CD14-positive monocyte (primary cell): ENCODE results near the gene PDE7B. TPM values are rescaled to one million over a fixed set of nuclear protein-coding genes. Genes with fewer than 3 reads are reported as not detected.

Experiments used
- DNase-seq, 3 donors: peaks; one replicate each; pipeline ENCODE4 v3.0.0-alpha.2; 2011 to 2022
- H2AFZ ChIP-seq: 2 replicates; pipeline ENCODE4 v1.6.0; 2012; ENCODE audit warnings: mild to moderate bottlenecking, low read depth, low read length, inconsistent platforms; ENCODE audit not compliant: insufficient read depth, poor library complexity, severe bottlenecking
- H3K27ac ChIP-seq, 2 donors: 1 replicate in 1 of 2; 2 replicates in 1 of 2; pipeline ENCODE4 v1.5.1; 2012 to 2013; ENCODE audit warnings: low read length in 2 of 2, control low read depth in 1 of 2, inconsistent platforms in 1 of 2, low read depth in 1 of 2, mild to moderate bottlenecking in 1 of 2
- H3K27me3 ChIP-seq, 2 donors: one replicate each; pipeline versions ENCODE4 v1.6.0 to v1.6.1; 2011 to 2013; ENCODE audit warnings: low read length in 2 of 2; ENCODE audit not compliant: control insufficient read depth in 2 of 2, insufficient read depth in 2 of 2
- H3K36me3 ChIP-seq, 2 donors: replicated peaks in 1 of 2; 1 replicate in 1 of 2; 2 replicates in 1 of 2; pipeline versions ENCODE4 v1.5.1 to v1.6.1; 2012 to 2013; ENCODE audit warnings: low read length in 2 of 2, control low read depth in 1 of 2, inconsistent platforms in 1 of 2, mild to moderate bottlenecking in 1 of 2; ENCODE audit not compliant: insufficient read depth in 2 of 2, control insufficient read depth in 1 of 2
- H3K4me1 ChIP-seq, 2 donors: 1 replicate in 1 of 2; 2 replicates in 1 of 2; pipeline versions ENCODE4 v1.5.1 to v1.6.1; 2012 to 2013; ENCODE audit warnings: low read length in 2 of 2, control low read depth in 1 of 2, inconsistent platforms in 1 of 2, mild to moderate bottlenecking in 1 of 2, moderate library complexity in 1 of 2; ENCODE audit not compliant: insufficient read depth in 2 of 2, control insufficient read depth in 1 of 2
- H3K4me2 ChIP-seq: replicated peaks from 2 replicates; pipeline ENCODE3; 2012; ENCODE audit warnings: low read length, moderate library complexity, mild to moderate bottlenecking; ENCODE audit not compliant: poor library complexity, severe bottlenecking; ENCODE audit errors: extremely low read depth
- H3K4me3 ChIP-seq, 3 experiments: fragments of 200-600 bp in 1 of 3; sonication (generic) in 1 of 3; replicated peaks in 1 of 3; 1 replicate in 2 of 3; 2 replicates in 1 of 3; pipeline ENCODE4 v1.5.1; 2011 to 2013; ENCODE audit warnings: low read length in 3 of 3, mild to moderate bottlenecking in 3 of 3, control low read depth in 2 of 3, low read depth in 2 of 3, inconsistent platforms in 1 of 3, moderate library complexity in 1 of 3
- H3K79me2 ChIP-seq: 2 replicates; pipeline ENCODE4 v1.6.0; 2012; ENCODE audit warnings: mild to moderate bottlenecking, control low read depth, inconsistent platforms, low read length, moderate library complexity; ENCODE audit not compliant: insufficient read depth
- H3K9ac ChIP-seq: 2 replicates; pipeline ENCODE4 v1.6.0; 2017; ENCODE audit warnings: low read length, mild to moderate bottlenecking; ENCODE audit not compliant: insufficient read depth, poor library complexity, severe bottlenecking
- H3K9me3 ChIP-seq, 2 donors: replicated peaks in 1 of 2; 1 replicate in 1 of 2; 2 replicates in 1 of 2; pipeline versions ENCODE4 v1.5.1 to v1.6.1; 2012 to 2013; ENCODE audit warnings: low read length in 2 of 2, control low read depth in 1 of 2; ENCODE audit not compliant: control insufficient read depth in 1 of 2, insufficient read depth in 1 of 2
- H4K20me1 ChIP-seq: 2 replicates; pipeline ENCODE4 v1.6.0; 2012; ENCODE audit warnings: mild to moderate bottlenecking, low read length, control low read depth, moderate library complexity; ENCODE audit not compliant: insufficient read depth
- H3K27ac Mint-ChIP-seq, 7 donors: one replicate each; pipeline ENCODE4 v1.8.0; 2020; ENCODE audit warnings: mild to moderate bottlenecking in 7 of 7, mixed read lengths in 7 of 7, moderate library complexity in 6 of 7, inconsistent platforms in 2 of 7
- H3K27me3 Mint-ChIP-seq, 3 donors: one replicate each; pipeline ENCODE4 v1.8.0; 2021 to 2022; ENCODE audit warnings: low read depth in 3 of 3, mild to moderate bottlenecking in 3 of 3, mixed read lengths in 3 of 3, moderate library complexity in 3 of 3, inconsistent platforms in 1 of 3
- H3K36me3 Mint-ChIP-seq, 2 donors: one replicate each; pipeline ENCODE4 v1.8.0; 2020; ENCODE audit warnings: mixed read lengths in 2 of 2, inconsistent platforms in 1 of 2, mild to moderate bottlenecking in 1 of 2
- H3K4me1 Mint-ChIP-seq: one replicate; pipeline ENCODE4 v1.8.0; 2020; ENCODE audit warnings: mild to moderate bottlenecking, mixed read lengths
- H3K4me3 Mint-ChIP-seq, 2 donors: one replicate each; pipeline ENCODE4 v1.8.0; 2020; ENCODE audit warnings: mild to moderate bottlenecking in 2 of 2, mixed read lengths in 2 of 2, moderate library complexity in 1 of 2
- H3K9me3 Mint-ChIP-seq, 7 donors: one replicate each; pipeline ENCODE4 v1.8.0; 2020 to 2022; ENCODE audit warnings: mixed read lengths in 7 of 7, mild to moderate bottlenecking in 6 of 7, moderate library complexity in 6 of 7, inconsistent platforms in 2 of 7
- CTCF ChIP-seq: fragments of 200-600 bp; IDR thresholded peaks from one replicate; pipeline ENCODE4 v1.8.0; 2022; ENCODE audit warnings: antibody characterized with exemption, mild to moderate bottlenecking
- WGBS: methylation state at CpG from one replicate; pipeline ENCODE4 v1.1.5; 2013; ENCODE audit warnings: missing lambda C conversion rate; ENCODE audit not compliant: insufficient coverage; 5-methylcytosine and 5-hydroxymethylcytosine counted together
- intact Hi-C, 2 donors: fragments of 100-400 bp; cut with micrococcal nuclease; formaldehyde crosslinking; loops; one replicate each; pipeline versions ENCODE4 v1.15.0 to v1.15.1; 2023
- polyA plus RNA-seq, 3 donors: library from polyadenylated mRNA; depleted of rRNA in 1 of 3; unstranded in 2 of 3; stranded (reverse) in 1 of 3; fragments of 300-500 nt in 2 of 3; fragments of >200 nt in 1 of 3; fragmentation: Illumina TruSeq in 2 of 3; gene quantifications; 1 replicate in 2 of 3; 2 replicates in 1 of 3; pipeline ENCODE4 v1.2.3, GENCODE V29; 2012 to 2021

The PDE7B gene
- polyA plus RNA-seq, 3 donors: 0.37 to 1.1 (median 0.89) TPM

- Histone ChIP-seq H3K27me3 (no peaks in the 10 kb centered on the region), H3K79me2 (peaks cover 12% of the 10 kb centered on the region), H3K36me3 (peaks cover 3 to 14% of the 10 kb centered on the region in 2 donors), H3K9me3 (no peaks in the 10 kb centered on the region), H3K27ac (peak overlapping the region in 1 of 2 donors; percentile 21), H3K4me1 (peaks cover 20 to 25% of the 10 kb centered on the region in 2 donors), H3K9ac (no peak overlapping the region), H2AFZ (no peak overlapping the region), H4K20me1 (no peaks in the 10 kb centered on the region), H3K4me2 (no peak overlapping the region), H3K4me3 (no peak overlapping the region)
- no peak for DNase-seq
- no peaks in the 10 kb centered on the region for H3K27me3 Mint-ChIP-seq
- peak overlapping the region in 2 of 7 donors; percentile 42 to 70 for H3K27ac Mint-ChIP-seq
- 100% methylated on average over 4 of the region's 4 CpGs for WGBS
- TF ChIP-seq CTCF: no peak
- H3K4me1 Mint-ChIP-seq: peaks cover 38% of the 10 kb centered on the region
- intact Hi-C loops: no loop called here
- H3K4me3 Mint-ChIP-seq: no peak overlapping the region
- H3K36me3 Mint-ChIP-seq: peaks cover 19 to 46% of the 10 kb centered on the region in 2 donors
- no peaks in the 10 kb centered on the region for H3K9me3 Mint-ChIP-seq
These were observed 383.7 kb downstream of the PDE7B start for GRCh38 chr6:136235233-136235564.

- DNase-seq: peak in 2 of 3 donors; percentile 17 to 36
- peak overlapping the region; percentile 9 to 86 for H3K4me3 Mint-ChIP-seq
- H3K9me3 Mint-ChIP-seq: no peaks in the 10 kb centered on the region
- Histone ChIP-seq H4K20me1 (no peaks in the 10 kb centered on the region), H2AFZ (peak overlapping the region; percentile 72), H3K9me3 (no peaks in the 10 kb centered on the region), H3K27ac (peak overlapping the region in 1 of 2 donors; percentile 71), H3K4me1 (peaks cover 20% of the 10 kb centered on the region in 2 donors), H3K27me3 (no peaks in the 10 kb centered on the region), H3K79me2 (peaks cover 12% of the 10 kb centered on the region), H3K9ac (peak overlapping the region; percentile 7), H3K36me3 (peaks cover 6 to 27% of the 10 kb centered on the region in 2 donors), H3K4me3 (peak overlapping the region; percentile 2 to 62 (median 49)), H3K4me2 (peak overlapping the region; percentile 64)
- TF ChIP-seq CTCF: no peak
- 33% methylated on average over 3 of the region's 9 CpGs for WGBS
- H3K36me3 Mint-ChIP-seq: peaks cover 23 to 51% of the 10 kb centered on the region in 2 donors
- intact Hi-C loops: no loop called here
- H3K27me3 Mint-ChIP-seq: no peaks in the 10 kb centered on the region
- H3K27ac Mint-ChIP-seq: peak overlapping the region; percentile 26 to 84 (median 72)
- peaks cover 31% of the 10 kb centered on the region for H3K4me1 Mint-ChIP-seq
These were observed 385.2 kb downstream of the PDE7B start for GRCh38 chr6:136236466-136237293.
